Measurements from ENCODE around the gene DEPDC4.

DEPDC4 gene

DNA sequence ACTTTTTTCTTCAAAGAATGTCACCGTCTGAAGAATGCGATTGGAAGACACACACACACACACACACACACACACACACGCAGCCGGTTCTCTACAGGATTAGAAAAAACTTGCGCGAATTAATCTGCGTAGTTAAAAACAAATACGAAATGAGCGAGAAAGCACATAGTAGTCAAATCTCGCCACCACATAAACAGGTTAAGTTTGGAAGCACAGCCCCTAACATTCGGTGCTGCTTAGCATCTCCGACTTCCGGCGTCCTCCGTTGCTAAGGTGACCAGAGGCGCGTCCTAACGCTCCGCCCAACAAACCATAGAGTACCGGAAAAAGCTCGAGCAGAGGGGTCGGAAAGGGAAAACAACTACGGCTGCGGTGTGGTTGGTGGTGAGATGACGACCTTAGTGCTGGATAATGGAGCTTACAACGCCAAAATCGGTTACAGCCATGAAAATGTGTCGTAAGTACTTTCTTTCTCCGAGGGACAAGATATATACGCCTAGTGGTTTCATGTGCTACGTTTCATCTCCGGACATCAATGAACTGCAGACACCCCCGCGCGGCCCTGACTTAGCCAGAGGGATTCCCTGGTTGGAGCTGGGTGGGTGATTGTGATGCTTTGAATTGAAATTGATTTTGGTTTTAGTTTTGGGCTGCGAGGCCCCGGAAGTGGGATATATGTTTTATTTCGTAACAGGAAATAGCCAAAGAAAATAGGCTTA lies 66.3 kb downstream of the DEPDC4 start, which contains the start of gene ACTR6:
ACTR6 (plus strand) TSS at position 353 of the 719 bp plus-strand sequence; CDS start at position 390, 37 bp downstream.
- peak; percentile 97 for DNase-seq (ENCODE audit: low read depth, low spot score)
- TF ChIP-seq, protein P1, sequence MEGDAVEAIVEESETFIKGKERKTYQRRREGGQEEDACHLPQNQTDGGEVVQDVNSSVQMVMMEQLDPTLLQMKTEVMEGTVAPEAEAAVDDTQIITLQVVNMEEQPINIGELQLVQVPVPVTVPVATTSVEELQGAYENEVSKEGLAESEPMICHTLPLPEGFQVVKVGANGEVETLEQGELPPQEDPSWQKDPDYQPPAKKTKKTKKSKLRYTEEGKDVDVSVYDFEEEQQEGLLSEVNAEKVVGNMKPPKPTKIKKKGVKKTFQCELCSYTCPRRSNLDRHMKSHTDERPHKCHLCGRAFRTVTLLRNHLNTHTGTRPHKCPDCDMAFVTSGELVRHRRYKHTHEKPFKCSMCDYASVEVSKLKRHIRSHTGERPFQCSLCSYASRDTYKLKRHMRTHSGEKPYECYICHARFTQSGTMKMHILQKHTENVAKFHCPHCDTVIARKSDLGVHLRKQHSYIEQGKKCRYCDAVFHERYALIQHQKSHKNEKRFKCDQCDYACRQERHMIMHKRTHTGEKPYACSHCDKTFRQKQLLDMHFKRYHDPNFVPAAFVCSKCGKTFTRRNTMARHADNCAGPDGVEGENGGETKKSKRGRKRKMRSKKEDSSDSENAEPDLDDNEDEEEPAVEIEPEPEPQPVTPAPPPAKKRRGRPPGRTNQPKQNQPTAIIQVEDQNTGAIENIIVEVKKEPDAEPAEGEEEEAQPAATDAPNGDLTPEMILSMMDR (IDR thresholded peaks at IDR 0.05; ENCODE audit: low read depth, low read length), result no peak
- peak within 1 kb of the TSS; percentile 72 for H3K4me3 ChIP-seq (ENCODE audit: low read depth, low read length)
- in situ Hi-C loops (cut with HindIII; ENCODE audit: low sequenced_read_pairs), result no loop called here

- H3K4me3 ChIP-seq (ENCODE audit: low read depth, low read length), result peak overlapping the region; percentile 72
- peak; percentile 17 for DNase-seq (ENCODE audit: low read depth, low spot score)
- in situ Hi-C loops (cut with HindIII; ENCODE audit: low sequenced_read_pairs), result no loop called here
Observed at GRCh38 chr12:100199347-100200149, 67.3 kb downstream of the DEPDC4 start.

GRCh38 chr12:100199023-100199346 lies 67.9 kb downstream of the DEPDC4 start:
- TF ChIP-seq, protein P1 (IDR thresholded peaks at IDR 0.05; ENCODE audit: low read depth, low read length), result no peak
- DNase-seq (ENCODE audit: low read depth, low spot score), result no peak
- H3K4me3 ChIP-seq (ENCODE audit: low read depth, low read length), result peak overlapping the region; percentile 72
- in situ Hi-C loops (cut with HindIII; ENCODE audit: low sequenced_read_pairs), result no loop called here

More at GRCh38 chr12:100199347-100200149, 67.3 kb downstream of the DEPDC4 start:
- TF ChIP-seq, protein P1 (IDR thresholded peaks at IDR 0.05; ENCODE audit: low read depth, low read length), result no peak

- TF ChIP-seq, protein P1 (IDR thresholded peaks at IDR 0.05; ENCODE audit: low read depth, low read length), result no peak
- no peak for DNase-seq (ENCODE audit: low read depth, low spot score)
- no peak overlapping the region for H3K4me3 ChIP-seq (ENCODE audit: low read depth, low read length)
- in situ Hi-C loops (cut with HindIII; ENCODE audit: low sequenced_read_pairs), result no loop called here
Observed at GRCh38 chr12:100197486-100197885, 69.4 kb downstream of the DEPDC4 start.

- in situ Hi-C loops (cut with HindIII; ENCODE audit: low sequenced_read_pairs), result no loop called here
- no peak for DNase-seq (ENCODE audit: low read depth, low spot score)
- TF ChIP-seq, protein P1 (IDR thresholded peaks at IDR 0.05; ENCODE audit: low read depth, low read length), result no peak
Observed at GRCh38 chr12:100193085-100193484, 73.8 kb downstream of the DEPDC4 start.

More at GRCh38 chr12:100193085-100193484, 73.8 kb downstream of the DEPDC4 start:
- no peak overlapping the region for H3K4me3 ChIP-seq (ENCODE audit: low read depth, low read length)

All from astrocyte of the spinal cord (primary cell).